NB4 (cell line): Measurements from ENCODE around the gene LAMA4.

Experiments used
- DNase-seq: peaks from one replicate; pipeline ENCODE4 v3.0.0; 2010; ENCODE audit warnings: low read depth
- H3K4me3 ChIP-seq: one replicate; pipeline ENCODE4 v1.5.1; 2011; ENCODE audit warnings: mild to moderate bottlenecking, low read depth, low read length, moderate library complexity
- CTCF ChIP-seq: IDR thresholded peaks from one replicate; pipeline ENCODE4 v1.5.1; 2012; ENCODE audit warnings: low read depth, low read length
- MAX ChIP-seq: IDR thresholded peaks from 2 replicates; pipeline ENCODE4 v1.6.1; 2011; ENCODE audit warnings: low read depth, low read length
- MYC ChIP-seq: IDR thresholded peaks from 2 replicates; pipeline ENCODE4 v1.6.1; 2011; ENCODE audit warnings: low read depth, low read length
- POLR2A ChIP-seq: IDR thresholded peaks from 2 replicates; pipeline ENCODE4 v1.6.1; 2011; ENCODE audit warnings: mild to moderate bottlenecking; ENCODE audit not compliant: insufficient read length; ENCODE audit errors: extremely low read depth

Gene LAMA4

GRCh38 chr6:112233847-112234246, 20.5 kb downstream of the LAMA4 start:
- TF ChIP-seq POLR2A (no peak), MYC (no peak), CTCF (no peak), MAX (no peak)
- no peak for DNase-seq
- H3K4me3 ChIP-seq: no peak overlapping the region

GRCh38 chr6:112232845-112233256, 21.5 kb downstream of the LAMA4 start:
- no peak for DNase-seq
- H3K4me3 ChIP-seq: no peak overlapping the region
- TF ChIP-seq CTCF: no peak
- no peak for TF ChIP-seq MAX
- TF ChIP-seq POLR2A: no peak
- no peak for TF ChIP-seq MYC

- no peak for TF ChIP-seq CTCF
- TF ChIP-seq POLR2A: no peak
- no peak for TF ChIP-seq MYC
- TF ChIP-seq MAX: no peak
- DNase-seq: no peak
- no peak overlapping the region for H3K4me3 ChIP-seq
Observed at GRCh38 chr6:112231594-112232060, 22.7 kb downstream of the LAMA4 start.

- DNase-seq: no peak
- no peak for TF ChIP-seq POLR2A
- no peak for TF ChIP-seq MYC
- TF ChIP-seq CTCF: no peak
- TF ChIP-seq MAX: no peak
- no peak overlapping the region for H3K4me3 ChIP-seq
Observed at GRCh38 chr6:112231164-112231563, 23.2 kb downstream of the LAMA4 start.

GRCh38 chr6:112228480-112229332, 25.7 kb downstream of the LAMA4 start:
- no peak overlapping the region for H3K4me3 ChIP-seq
- DNase-seq: no peak
- no peak for TF ChIP-seq MYC
- TF ChIP-seq CTCF: no peak
- no peak for TF ChIP-seq POLR2A
